GM19455 (cell line): ENCODE measurements around the gene GYPA.
"Not testable (repeated sequence)": the region's sequence is repeated elsewhere in the genome, so short reads cannot be mapped to it uniquely, and the experiment has no call there.

Source experiments
- ATAC-seq: cut with Tn5 transposase; IDR thresholded peaks from one replicate; pipeline ENCODE4 v1.9.1; 2021; ENCODE audit not compliant: unreplicated experiment

The GYPA gene

GRCh38 chr4:144129336-144129875 is 11.1 kb downstream of the GYPA start:
- ATAC-seq = not testable (repeated sequence)

- ATAC-seq = not testable (repeated sequence)
These were observed 11.7 kb downstream of the GYPA start for GRCh38 chr4:144128709-144129320.

GRCh38 chr4:144125109-144125508 is 15.4 kb downstream of the GYPA start:
- not testable (repeated sequence) for ATAC-seq

- not testable (repeated sequence) for ATAC-seq
These were observed 16.4 kb downstream of the GYPA start for GRCh38 chr4:144123982-144124635.

GRCh38 chr4:144123269-144123668 is 17.2 kb downstream of the GYPA start:
- not testable (repeated sequence) for ATAC-seq

GRCh38 chr4:144119752-144120151 is 20.8 kb downstream of the GYPA start:
- ATAC-seq = not testable (repeated sequence)

- ATAC-seq = no peak
These were observed 25.0 kb downstream of the GYPA start for GRCh38 chr4:144115519-144115918.

GRCh38 chr4:144113546-144113945 is 27.0 kb downstream of the GYPA start:
- no peak for ATAC-seq

- ATAC-seq = no peak
These were observed 35.9 kb downstream of the GYPA start for GRCh38 chr4:144104509-144105130.

- ATAC-seq = not testable (repeated sequence)
These were observed 42.7 kb downstream of the GYPA start for GRCh38 chr4:144097776-144098175.

GRCh38 chr4:144093995-144094394 is 46.5 kb downstream of the GYPA start:
- not testable (repeated sequence) for ATAC-seq

- ATAC-seq = not testable (repeated sequence)
These were observed 49.3 kb downstream of the GYPA start for GRCh38 chr4:144091181-144091580.

- no peak for ATAC-seq
These were observed 49.8 kb downstream of the GYPA start for GRCh38 chr4:144090744-144091143.

- ATAC-seq = not testable (repeated sequence)
These were observed 58.5 kb downstream of the GYPA start for GRCh38 chr4:144082053-144082452.

- not testable (repeated sequence) for ATAC-seq
These were observed 60.4 kb downstream of the GYPA start for GRCh38 chr4:144080135-144080534.

- not testable (repeated sequence) for ATAC-seq
These were observed 61.8 kb downstream of the GYPA start for GRCh38 chr4:144078746-144079145.

GRCh38 chr4:144061556-144061955 is 79.0 kb downstream of the GYPA start:
- ATAC-seq = not testable (repeated sequence)

GRCh38 chr4:144060234-144060859 is 80.2 kb downstream of the GYPA start:
- not testable (repeated sequence) for ATAC-seq
